CD8-positive, alpha-beta memory T cell (primary cell): Measurements from ENCODE around the gene FAS. TPM values are rescaled to one million over a fixed set of nuclear protein-coding genes. Genes with fewer than 3 reads are reported as not detected.

ENCODE experiments used
- CTCF ChIA-PET: fragments of 350-600 bp; sonication (Branson Sonifier 250); formaldehyde crosslinking; loops from one replicate; lab custom pipeline; 2021; ENCODE audit warnings: antibody characterized with exemption; lab: Charles Lee
- POLR2A ChIA-PET: fragments of 350-600 bp; sonication (Branson Sonifier 250); formaldehyde crosslinking; loops from one replicate; lab custom pipeline; 2021; ENCODE audit warnings: antibody characterized with exemption; lab: Charles Lee
- DNase-seq, 5 donors: peaks; one replicate each; pipeline versions ENCODE4 v3.0.0 to v3.0.0-alpha.2; 2020 to 2022; ENCODE audit warnings: mixed read lengths in 1 of 5
- H3K27ac ChIP-seq: one replicate; pipeline ENCODE4 v1.7.0; 2013; ENCODE audit warnings: low read depth, mild to moderate bottlenecking, low read length, moderate library complexity
- H3K27me3 ChIP-seq: 2 replicates; pipeline ENCODE4 v1.7.0; 2013; ENCODE audit warnings: low read length, mild to moderate bottlenecking; ENCODE audit not compliant: insufficient read depth, poor library complexity, severe bottlenecking
- H3K36me3 ChIP-seq: 2 replicates; pipeline ENCODE4 v1.7.0; 2013; ENCODE audit warnings: mild to moderate bottlenecking, low read length, moderate library complexity; ENCODE audit not compliant: insufficient read depth
- H3K4me1 ChIP-seq: 2 replicates; pipeline ENCODE4 v1.7.0; 2013; ENCODE audit warnings: mild to moderate bottlenecking, low read length, moderate library complexity; ENCODE audit not compliant: insufficient read depth
- H3K4me3 ChIP-seq: 2 replicates; pipeline ENCODE4 v1.7.0; 2013; ENCODE audit warnings: mild to moderate bottlenecking, low read length
- H3K9me3 ChIP-seq: 2 replicates; pipeline ENCODE4 v1.7.0; 2013; ENCODE audit warnings: mild to moderate bottlenecking, low read length
- H3K27ac Mint-ChIP-seq, 8 donors: one replicate each; pipeline ENCODE4 v1.8.0; 2020 to 2021; ENCODE audit warnings: mixed read lengths in 8 of 8, mild to moderate bottlenecking in 6 of 8, inconsistent platforms in 3 of 8, moderate library complexity in 3 of 8
- H3K27me3 Mint-ChIP-seq, 2 donors: one replicate each; pipeline ENCODE4 v1.8.0; 2020 to 2021; ENCODE audit warnings: mixed read lengths in 2 of 2, mild to moderate bottlenecking in 1 of 2, moderate library complexity in 1 of 2
- H3K36me3 Mint-ChIP-seq, 3 donors: one replicate each; pipeline ENCODE4 v1.8.0; 2020 to 2021; ENCODE audit warnings: mixed read lengths in 3 of 3, inconsistent platforms in 1 of 3, mild to moderate bottlenecking in 1 of 3
- H3K4me1 Mint-ChIP-seq, 3 donors: one replicate each; pipeline ENCODE4 v1.8.0; 2020 to 2021; ENCODE audit warnings: mixed read lengths in 3 of 3, inconsistent platforms in 1 of 3, mild to moderate bottlenecking in 1 of 3
- H3K4me3 Mint-ChIP-seq, 7 donors: one replicate each; pipeline ENCODE4 v1.8.0; 2020 to 2021; ENCODE audit warnings: mixed read lengths in 7 of 7, mild to moderate bottlenecking in 6 of 7, moderate library complexity in 4 of 7, inconsistent platforms in 2 of 7
- H3K9me3 Mint-ChIP-seq, 5 donors: one replicate each; pipeline ENCODE4 v1.8.0; 2020 to 2022; ENCODE audit warnings: mixed read lengths in 5 of 5, mild to moderate bottlenecking in 3 of 5, moderate library complexity in 2 of 5, inconsistent platforms in 1 of 5
- polyA plus RNA-seq: library from polyadenylated mRNA; unstranded; fragments of 300-500 nt; fragmentation: Illumina TruSeq; gene quantifications from one replicate; pipeline ENCODE4 v1.2.3, GENCODE V29; 2021
- total RNA-seq, 2 experiments: library from RNA; stranded (reverse); gene quantifications; one replicate each; pipeline ENCODE4 v1.2.3, GENCODE V29; 2021

The FAS gene
- total RNA-seq, result 10 to 100 TPM; 77.9 to 78.5 TPM
- 41.6 TPM for polyA plus RNA-seq

- POLR2A ChIA-PET, result interaction anchor here (0.8 to 2.7 kb wide), 12 partner anchors 11 to 159 kb away, joined by 3 to 13 read pairs (median 4); partner anchors contain the start of gene STAMBPL1
- no peaks in the 10 kb centered on the region for H3K36me3 ChIP-seq
- no peaks in the 10 kb centered on the region for H3K27me3 ChIP-seq
- peaks cover 65% of the 10 kb centered on the region for H3K4me1 ChIP-seq
- Mint-ChIP-seq H3K9me3 (peaks cover 4 to 8% (median 5%) of the 10 kb centered on the region in 5 donors), H3K27me3 (no peaks in the 10 kb centered on the region), H3K27ac (peak within 1 kb of the TSS; percentile 91 to 99 (median 97)), H3K4me1 (peaks cover 65 to 83% (median 75%) of the 10 kb centered on the region in 3 donors), H3K4me3 (peak within 1 kb of the TSS; percentile 93 to 100 (median 99)), H3K36me3 (peaks cover 0 to 25% (median 3%) of the 10 kb centered on the region in 3 donors)
- peak within 1 kb of the TSS; percentile 88 for H3K4me3 ChIP-seq
- peak; percentile 64 to 88 (median 77) for DNase-seq
- CTCF ChIA-PET, result interaction anchor here (0.9 to 4.8 kb wide), 11 partner anchors 10 to 224 kb away, joined by 3 to 40 read pairs (median 4); no protein-coding TSS in a partner anchor
- peak within 1 kb of the TSS; percentile 83 for H3K27ac ChIP-seq
- peaks cover 5% of the 10 kb centered on the region for H3K9me3 ChIP-seq
Measured at GRCh38 chr10:88990384-88991160, at the start of gene FAS. Gene FAS, plus strand, starts transcription at chr10:88990798. Its CDS starts 79 bp downstream, at chr10:88990877.

GRCh38 chr10:88941026-88941425, 49.6 kb upstream of the FAS start:
- peaks cover 3 to 73% (median 26%) of the 10 kb centered on the region in 3 donors for H3K36me3 Mint-ChIP-seq
- peaks cover 0 to 4% (median 0%) of the 10 kb centered on the region in 3 donors for H3K4me1 Mint-ChIP-seq
- H3K4me3 ChIP-seq, result no peak overlapping the region
- H3K4me3 Mint-ChIP-seq, result no peak overlapping the region
- H3K27ac ChIP-seq, result no peak overlapping the region
- CTCF ChIA-PET, result interaction anchor here (0.9 to 1.1 kb wide), 3 partner anchors 8 to 273 kb away, joined by 3 to 5 read pairs (median 5); no protein-coding TSS in a partner anchor
- no peaks in the 10 kb centered on the region for H3K27me3 Mint-ChIP-seq
- no peak for DNase-seq
- H3K9me3 ChIP-seq, result no peaks in the 10 kb centered on the region
- H3K4me1 ChIP-seq, result no peaks in the 10 kb centered on the region
- H3K27ac Mint-ChIP-seq, result peak overlapping the region in 1 of 8 donors; percentile 63
- no peaks in the 10 kb centered on the region for H3K36me3 ChIP-seq
- no peaks in the 10 kb centered on the region for H3K9me3 Mint-ChIP-seq
- POLR2A ChIA-PET, result no interaction called here
- no peaks in the 10 kb centered on the region for H3K27me3 ChIP-seq

- Histone ChIP-seq H3K4me1 (no peaks in the 10 kb centered on the region), H3K4me3 (no peak overlapping the region), H3K9me3 (no peaks in the 10 kb centered on the region), H3K36me3 (no peaks in the 10 kb centered on the region), H3K27ac (no peak overlapping the region), H3K27me3 (no peaks in the 10 kb centered on the region)
- peaks cover 5 to 58% (median 18%) of the 10 kb centered on the region in 3 donors for H3K36me3 Mint-ChIP-seq
- H3K4me3 Mint-ChIP-seq, result no peak overlapping the region
- H3K27ac Mint-ChIP-seq, result no peak overlapping the region
- H3K4me1 Mint-ChIP-seq, result no peaks in the 10 kb centered on the region
- no peaks in the 10 kb centered on the region for H3K9me3 Mint-ChIP-seq
- ChIA-PET POLR2A (interaction anchor here (1.0 kb wide), 1 partner anchor 46 kb away, joined by 3 read pairs; the partner anchor contains the start of gene FAS), CTCF (interaction anchor here (0.8 to 2.2 kb wide), 5 partner anchors 9 to 274 kb away, joined by 3 to 7 read pairs (median 6); partner anchors contain the start of gene CH25H)
- no peak for DNase-seq
- no peaks in the 10 kb centered on the region for H3K27me3 Mint-ChIP-seq
Measured at GRCh38 chr10:88943778-88944177, 46.8 kb upstream of the FAS start.

DNA sequence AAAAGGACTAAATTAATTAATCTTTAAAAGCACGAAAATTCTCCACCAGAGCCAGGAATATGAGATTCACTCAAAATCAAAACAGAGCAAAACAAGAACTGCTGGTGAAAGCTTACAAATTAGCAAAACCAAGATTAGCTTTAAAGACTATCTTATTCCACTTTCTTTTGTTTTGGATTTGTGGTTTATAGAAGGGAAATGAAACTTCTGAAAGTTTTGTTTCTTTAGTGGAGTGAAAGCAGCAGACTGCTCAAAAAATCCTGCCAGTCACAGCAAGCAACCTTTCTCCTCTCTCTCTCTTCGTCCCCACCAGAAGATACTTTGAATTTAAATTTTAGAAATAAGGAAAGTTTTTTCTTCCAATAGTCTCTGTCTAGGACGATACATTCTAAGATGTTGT, 45.8 kb upstream of the FAS start:
- POLR2A ChIA-PET, result no interaction called here

DNA sequence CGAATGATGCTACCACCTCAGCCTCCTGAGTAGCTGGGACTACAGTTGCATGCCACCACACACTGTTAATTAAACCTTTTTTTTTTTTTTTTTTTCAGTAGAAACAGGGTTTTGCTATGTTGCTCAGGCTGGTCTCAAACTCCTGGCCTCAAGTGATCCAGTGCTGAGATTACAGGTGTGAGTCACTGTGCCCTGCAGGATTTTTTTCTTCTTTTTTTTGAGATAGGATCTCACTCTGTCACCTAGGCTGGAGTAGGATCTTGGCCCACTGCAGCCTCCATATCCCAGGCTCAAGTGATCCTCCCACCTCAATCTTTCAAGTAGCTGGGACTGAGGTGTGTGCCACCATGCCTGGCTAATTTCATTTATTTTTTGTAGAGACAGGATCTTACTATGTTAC, 44.4 kb upstream of the FAS start:
- Mint-ChIP-seq H3K9me3 (no peaks in the 10 kb centered on the region), H3K36me3 (peaks cover 5 to 40% (median 11%) of the 10 kb centered on the region in 3 donors), H3K27ac (peak overlapping the region in 2 of 8 donors; percentile 23 to 58), H3K4me3 (no peak overlapping the region), H3K27me3 (no peaks in the 10 kb centered on the region), H3K4me1 (no peaks in the 10 kb centered on the region)
- Histone ChIP-seq H3K27me3 (no peaks in the 10 kb centered on the region), H3K36me3 (no peaks in the 10 kb centered on the region), H3K27ac (no peak overlapping the region), H3K9me3 (no peaks in the 10 kb centered on the region), H3K4me1 (no peaks in the 10 kb centered on the region), H3K4me3 (no peak overlapping the region)
- POLR2A ChIA-PET, result no interaction called here
- DNase-seq, result no peak
- CTCF ChIA-PET, result interaction anchor here (1.3 to 1.7 kb wide), 2 partner anchors 13 to 83 kb away, joined by 6 to 7 read pairs; no protein-coding TSS in a partner anchor

More for the DNA sequence above, 45.8 kb upstream of the FAS start:
- Histone ChIP-seq H3K27me3 (no peaks in the 10 kb centered on the region), H3K9me3 (no peaks in the 10 kb centered on the region), H3K36me3 (no peaks in the 10 kb centered on the region), H3K4me3 (no peak overlapping the region), H3K27ac (no peak overlapping the region), H3K4me1 (no peaks in the 10 kb centered on the region)
- H3K27ac Mint-ChIP-seq, result no peak overlapping the region
- no peaks in the 10 kb centered on the region for H3K9me3 Mint-ChIP-seq
- CTCF ChIA-PET, result interaction anchor here (1.0 to 1.4 kb wide), 4 partner anchors 10 to 269 kb away, joined by 4 to 6 read pairs (median 6); partner anchors contain the start of gene FAS
- H3K4me1 Mint-ChIP-seq, result no peaks in the 10 kb centered on the region
- DNase-seq, result no peak
- H3K36me3 Mint-ChIP-seq, result peaks cover 5 to 48% (median 16%) of the 10 kb centered on the region in 3 donors
- no peaks in the 10 kb centered on the region for H3K27me3 Mint-ChIP-seq
- H3K4me3 Mint-ChIP-seq, result no peak overlapping the region

DNA sequence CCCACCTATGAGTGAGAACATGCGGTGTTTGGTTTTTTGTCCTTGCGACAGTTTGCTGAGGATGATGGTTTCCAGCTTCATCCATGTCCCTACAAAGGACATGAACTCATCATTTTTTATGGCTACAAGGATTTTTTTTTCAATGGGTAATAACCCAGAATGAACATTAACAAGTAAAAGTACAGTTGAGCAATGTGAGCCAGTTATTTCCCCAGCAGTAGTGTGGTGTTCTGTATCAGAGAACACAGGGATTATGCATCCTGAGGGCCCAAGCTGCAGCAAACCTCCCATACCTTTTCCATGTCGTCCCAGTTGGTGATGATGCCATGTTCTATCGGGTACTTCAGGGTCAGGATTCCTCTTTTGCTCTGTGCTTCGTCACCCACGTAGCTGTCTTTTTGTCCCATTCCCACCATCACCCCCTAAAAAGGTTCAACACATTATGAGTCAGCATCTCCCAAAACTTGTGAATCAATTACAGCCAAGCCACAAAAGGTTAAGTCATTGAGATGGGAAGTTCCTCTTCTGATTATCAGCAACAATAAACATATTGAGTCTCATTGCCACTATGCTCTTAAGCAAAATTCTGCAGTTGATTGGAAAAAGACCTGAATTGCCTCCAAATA, 43.5 kb upstream of the FAS start:
- POLR2A ChIA-PET, result no interaction called here

GRCh38 chr10:88949051-88949450, 41.5 kb upstream of the FAS start:
- Mint-ChIP-seq H3K27ac (no peak overlapping the region), H3K27me3 (no peaks in the 10 kb centered on the region), H3K4me1 (peaks cover 0 to 4% (median 0%) of the 10 kb centered on the region in 3 donors), H3K9me3 (no peaks in the 10 kb centered on the region), H3K36me3 (peaks cover 5 to 27% (median 8%) of the 10 kb centered on the region in 3 donors), H3K4me3 (no peak overlapping the region)
- Histone ChIP-seq H3K9me3 (no peaks in the 10 kb centered on the region), H3K27me3 (no peaks in the 10 kb centered on the region), H3K27ac (no peak overlapping the region), H3K36me3 (no peaks in the 10 kb centered on the region), H3K4me1 (no peaks in the 10 kb centered on the region), H3K4me3 (no peak overlapping the region)
- ChIA-PET POLR2A (interaction anchor here (0.7 kb wide), 1 partner anchor 38 kb away, joined by 3 read pairs; no protein-coding TSS in a partner anchor), CTCF (interaction anchor here (0.7 kb wide), 1 partner anchor 15 kb away, joined by 3 read pairs; no protein-coding TSS in a partner anchor)
- no peak for DNase-seq

More for the DNA sequence above, 43.5 kb upstream of the FAS start:
- Mint-ChIP-seq H3K4me1 (no peaks in the 10 kb centered on the region), H3K27ac (peak overlapping the region in 1 of 8 donors; percentile 18), H3K36me3 (peaks cover 5 to 38% (median 10%) of the 10 kb centered on the region in 3 donors), H3K4me3 (no peak overlapping the region), H3K9me3 (no peaks in the 10 kb centered on the region), H3K27me3 (no peaks in the 10 kb centered on the region)
- DNase-seq, result no peak
- no peaks in the 10 kb centered on the region for H3K4me1 ChIP-seq
- H3K9me3 ChIP-seq, result no peaks in the 10 kb centered on the region
- no peaks in the 10 kb centered on the region for H3K27me3 ChIP-seq
- no peak overlapping the region for H3K4me3 ChIP-seq
- CTCF ChIA-PET, result interaction anchor here (1.7 kb wide), 1 partner anchor 14 kb away, joined by 7 read pairs; no protein-coding TSS in a partner anchor
- H3K36me3 ChIP-seq, result no peaks in the 10 kb centered on the region
- no peak overlapping the region for H3K27ac ChIP-seq
